Neural progenitor cell (in vitro differentiated cells): ENCODE measurements around the gene B3GNT9.

Experiments
- CTCF ChIP-seq: fragments of 200-600 bp; sonication (generic); IDR thresholded peaks from 2 replicates; pipeline ENCODE4 v1.5.1; 2017; ENCODE audit warnings: antibody characterized with exemption, mild to moderate bottlenecking
- EZH2 ChIP-seq: fragments of 200-600 bp; sonication (generic); IDR thresholded peaks from 2 replicates; pipeline ENCODE4 v1.6.1; 2017; ENCODE audit warnings: antibody characterized with exemption, mild to moderate bottlenecking, moderate library complexity

DNA sequence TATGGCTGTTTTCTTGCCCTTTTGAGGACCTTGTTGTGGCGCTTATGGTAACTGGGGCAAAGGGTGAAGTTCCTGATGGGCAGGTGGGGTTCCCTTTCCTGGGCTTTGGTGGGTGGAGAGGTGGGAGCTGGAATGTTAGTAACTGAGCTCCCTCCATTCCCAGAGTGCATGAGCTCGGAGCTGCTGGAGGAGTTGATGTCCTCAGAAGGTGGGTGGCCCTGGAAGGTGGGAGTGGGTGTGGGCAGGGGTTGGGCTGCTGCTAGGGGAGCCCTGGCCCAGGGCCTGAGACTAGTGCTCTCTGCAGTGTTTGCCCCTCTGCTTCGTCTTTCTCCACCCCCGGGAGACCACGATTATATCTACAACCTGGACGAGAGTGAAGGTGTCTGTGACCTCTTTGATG lies 46.9 kb upstream of the B3GNT9 start:
- TF ChIP-seq CTCF (no peak), EZH2 (no peak)
